Kidney epithelial cell (primary cell): ENCODE measurements around the gene KCNQ2. TPM values are rescaled to one million over a fixed set of nuclear protein-coding genes. Genes with fewer than 3 reads are reported as not detected.

Experiments
- DNase-seq: peaks from one replicate; pipeline ENCODE4 v3.0.0-alpha.2; 2010; ENCODE audit warnings: low read depth
- H3K27me3 ChIP-seq: 2 replicates; pipeline ENCODE4 v1.6.0; 2011; ENCODE audit warnings: low read length; ENCODE audit not compliant: control insufficient read depth, insufficient read depth
- H3K36me3 ChIP-seq: 2 replicates; pipeline ENCODE4 v1.5.1; 2011; ENCODE audit warnings: low read length; ENCODE audit not compliant: control insufficient read depth, insufficient read depth
- H3K4me3 ChIP-seq: 2 replicates; pipeline ENCODE4 v1.5.1; 2011; ENCODE audit warnings: low read depth, mild to moderate bottlenecking, control low read depth, low read length
- total RNA-seq: library from RNA; depleted of rRNA; stranded (reverse); fragments of >200 nt; gene quantifications from 2 replicates; pipeline ENCODE4 v1.2.3, GENCODE V29; 2015
- TF ChIP-seq, protein P1 (sequence below): IDR thresholded peaks from 2 replicates; pipeline ENCODE4 v1.5.1; 2011; ENCODE audit warnings: mild to moderate bottlenecking, moderate library complexity, low read length, control low read depth, inconsistent platforms; ENCODE audit not compliant: insufficient read depth, poor library complexity, severe bottlenecking

Gene KCNQ2
- total RNA-seq, 1 donor from 2014 or later: 0.04 TPM

GRCh38 chr20:63457737-63458136 is 14.7 kb downstream of the KCNQ2 start:
- Histone ChIP-seq H3K4me3 (no peak overlapping the region), H3K36me3 (no peaks in the 10 kb centered on the region), H3K27me3 (peaks cover 68% of the 10 kb centered on the region)
- TF ChIP-seq, protein P1, sequence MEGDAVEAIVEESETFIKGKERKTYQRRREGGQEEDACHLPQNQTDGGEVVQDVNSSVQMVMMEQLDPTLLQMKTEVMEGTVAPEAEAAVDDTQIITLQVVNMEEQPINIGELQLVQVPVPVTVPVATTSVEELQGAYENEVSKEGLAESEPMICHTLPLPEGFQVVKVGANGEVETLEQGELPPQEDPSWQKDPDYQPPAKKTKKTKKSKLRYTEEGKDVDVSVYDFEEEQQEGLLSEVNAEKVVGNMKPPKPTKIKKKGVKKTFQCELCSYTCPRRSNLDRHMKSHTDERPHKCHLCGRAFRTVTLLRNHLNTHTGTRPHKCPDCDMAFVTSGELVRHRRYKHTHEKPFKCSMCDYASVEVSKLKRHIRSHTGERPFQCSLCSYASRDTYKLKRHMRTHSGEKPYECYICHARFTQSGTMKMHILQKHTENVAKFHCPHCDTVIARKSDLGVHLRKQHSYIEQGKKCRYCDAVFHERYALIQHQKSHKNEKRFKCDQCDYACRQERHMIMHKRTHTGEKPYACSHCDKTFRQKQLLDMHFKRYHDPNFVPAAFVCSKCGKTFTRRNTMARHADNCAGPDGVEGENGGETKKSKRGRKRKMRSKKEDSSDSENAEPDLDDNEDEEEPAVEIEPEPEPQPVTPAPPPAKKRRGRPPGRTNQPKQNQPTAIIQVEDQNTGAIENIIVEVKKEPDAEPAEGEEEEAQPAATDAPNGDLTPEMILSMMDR: no peak
- peak; percentile 29 for DNase-seq

- no peak for DNase-seq
- no peak overlapping the region for H3K4me3 ChIP-seq
- TF ChIP-seq, protein P1: no peak
- H3K36me3 ChIP-seq: no peaks in the 10 kb centered on the region
- H3K27me3 ChIP-seq: peaks cover 70% of the 10 kb centered on the region
Observed at GRCh38 chr20:63456429-63457284, 15.8 kb downstream of the KCNQ2 start.

DNA sequence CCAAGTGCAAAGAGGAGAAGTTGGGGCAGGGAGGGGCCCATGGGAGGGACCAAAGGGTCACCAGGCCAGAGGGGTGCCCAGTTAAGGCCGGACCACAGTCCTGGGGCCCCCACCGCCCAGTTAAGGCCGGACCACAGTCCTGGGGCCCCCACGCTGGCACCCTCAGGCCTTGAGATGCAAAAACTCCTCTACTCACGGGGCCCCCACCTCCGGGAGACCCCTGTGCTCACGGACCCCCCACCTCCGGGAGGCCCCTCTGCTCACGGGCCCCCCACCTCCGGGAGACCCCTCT is 16.9 kb downstream of the KCNQ2 start:
- TF ChIP-seq, protein P1: no peak
- no peak for DNase-seq

DNA sequence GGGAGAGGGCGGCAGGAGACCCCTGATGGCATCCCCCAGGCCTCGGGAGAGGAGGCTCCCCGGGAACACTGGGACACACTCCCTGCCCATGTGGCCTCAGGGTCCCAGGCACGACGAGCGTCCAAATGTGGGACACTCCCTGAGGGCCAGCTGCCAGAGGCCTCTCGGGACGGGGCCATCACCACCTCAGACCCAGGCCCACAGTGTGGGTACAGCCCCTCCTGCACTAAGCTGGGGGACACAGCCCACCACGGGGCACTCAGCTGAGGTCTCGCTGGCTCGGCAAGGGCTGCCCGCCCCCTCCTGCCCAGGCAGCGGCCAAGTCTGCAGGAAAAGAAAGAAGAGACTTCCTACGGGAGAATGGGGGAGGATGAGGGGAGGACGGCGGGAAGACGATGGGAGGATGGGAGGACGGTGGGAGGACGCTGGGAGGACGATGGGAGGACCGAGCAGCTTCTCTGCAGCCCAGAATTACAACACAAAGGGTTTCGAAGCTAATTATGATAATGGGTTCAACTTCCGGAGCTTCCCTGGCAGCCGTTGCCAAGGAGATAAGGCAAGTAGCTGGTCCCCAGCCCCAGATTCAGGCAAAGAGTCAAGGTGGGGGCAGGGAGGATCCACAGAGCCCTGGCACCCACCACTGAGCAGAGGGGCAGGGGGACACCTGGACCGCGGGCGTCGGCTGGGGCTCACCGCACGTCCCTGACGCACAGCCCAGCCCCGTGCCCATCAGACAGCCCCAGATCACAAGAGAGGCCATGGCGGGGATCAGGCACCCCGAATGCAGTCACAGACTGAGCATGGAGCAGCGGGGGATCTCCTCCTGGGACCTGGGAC is 17.5 kb downstream of the KCNQ2 start:
- H3K36me3 ChIP-seq: no peaks in the 10 kb centered on the region
- no peak for DNase-seq
- TF ChIP-seq, protein P1: no peak
- peaks cover 56% of the 10 kb centered on the region for H3K27me3 ChIP-seq
- H3K4me3 ChIP-seq: no peak overlapping the region

More for the DNA sequence above, 16.9 kb downstream of the KCNQ2 start:
- no peaks in the 10 kb centered on the region for H3K36me3 ChIP-seq
- H3K27me3 ChIP-seq: peaks cover 61% of the 10 kb centered on the region
- no peak overlapping the region for H3K4me3 ChIP-seq

GRCh38 chr20:63452821-63453523 is 19.5 kb downstream of the KCNQ2 start:
- H3K36me3 ChIP-seq: no peaks in the 10 kb centered on the region
- H3K4me3 ChIP-seq: no peak overlapping the region
- no peak for DNase-seq
- TF ChIP-seq, protein P1: no peak
- H3K27me3 ChIP-seq: peaks cover 72% of the 10 kb centered on the region
